Karpas-422 (cell line): Measurements from ENCODE around the gene ACOT7. TPM values are rescaled to one million over a fixed set of nuclear protein-coding genes. Genes with fewer than 3 reads are reported as not detected.

ENCODE experiments used
- DNase-seq: peaks from one replicate; pipeline ENCODE4 v3.0.0-alpha.2; 2015
- H2AFZ ChIP-seq: fragments of 200-600 bp; sonication (generic); 2 replicates; pipeline ENCODE4 v1.6.1; 2014; ENCODE audit warnings: antibody characterized with exemption, low read length, mixed read lengths
- H3K27ac ChIP-seq: fragments of 200-600 bp; sonication (generic); 2 replicates; pipeline ENCODE4 v1.5.1; 2014; ENCODE audit warnings: mild to moderate bottlenecking, low read length, moderate library complexity
- H3K27me3 ChIP-seq: fragments of 200-600 bp; sonication (generic); 2 replicates; pipeline ENCODE4 v1.6.1; 2014; ENCODE audit warnings: low read length, mixed read lengths
- H3K36me3 ChIP-seq: fragments of 200-600 bp; sonication (generic); 2 replicates; pipeline ENCODE4 v1.6.1; 2014; ENCODE audit warnings: low read length, mixed read lengths; ENCODE audit not compliant: insufficient read depth
- H3K4me1 ChIP-seq: fragments of 200-600 bp; sonication (generic); 2 replicates; pipeline ENCODE4 v1.6.1; 2014; ENCODE audit warnings: mild to moderate bottlenecking, low read length, mixed read lengths
- H3K4me2 ChIP-seq: fragments of 200-600 bp; sonication (generic); 2 replicates; pipeline ENCODE4 v1.6.1; 2014; ENCODE audit warnings: low read length, low read depth, mild to moderate bottlenecking; ENCODE audit not compliant: poor library complexity, severe bottlenecking
- H3K4me3 ChIP-seq: fragments of 200-600 bp; sonication (generic); 2 replicates; pipeline ENCODE4 v1.5.1; 2014; ENCODE audit warnings: mild to moderate bottlenecking, antibody characterized with exemption, low read length, mixed read lengths
- H3K79me2 ChIP-seq: fragments of 200-600 bp; sonication (generic); 2 replicates; pipeline ENCODE4 v1.6.1; 2014; ENCODE audit warnings: mild to moderate bottlenecking, low read length, mixed read lengths
- H3K9ac ChIP-seq: fragments of 200-600 bp; sonication (generic); 2 replicates; pipeline ENCODE4 v1.6.0; 2014; ENCODE audit warnings: low read length
- H3K9me2 ChIP-seq: fragments of 200-600 bp; sonication (generic), shearing (Covaris generic); replicated peaks from 2 replicates; pipeline ENCODE4 v1.6.0; 2014; ENCODE audit warnings: mild to moderate bottlenecking, low read length, moderate library complexity; ENCODE audit not compliant: insufficient read depth
- H3K9me3 ChIP-seq: fragments of 300-700, 200-600 bp; sonication (generic); 2 replicates; pipeline ENCODE4 v1.6.1; 2014; ENCODE audit warnings: low read length, mixed read lengths
- H4K20me1 ChIP-seq: fragments of 200-600 bp; sonication (generic); 2 replicates; pipeline ENCODE4 v1.6.1; 2014; ENCODE audit warnings: mild to moderate bottlenecking, antibody characterized with exemption, low read length, low read depth; ENCODE audit not compliant: insufficient read depth
- total RNA-seq: library from RNA; depleted of rRNA; stranded (reverse); fragments of >200 nt; shearing (Covaris generic); gene quantifications from 2 replicates; pipeline ENCODE4 v1.2.3, GENCODE V29; 2014; ENCODE audit warnings: low replicate concordance

The ACOT7 gene
- total RNA-seq, 1 experiment from 2014 or later, result 11.8 TPM

DNA sequence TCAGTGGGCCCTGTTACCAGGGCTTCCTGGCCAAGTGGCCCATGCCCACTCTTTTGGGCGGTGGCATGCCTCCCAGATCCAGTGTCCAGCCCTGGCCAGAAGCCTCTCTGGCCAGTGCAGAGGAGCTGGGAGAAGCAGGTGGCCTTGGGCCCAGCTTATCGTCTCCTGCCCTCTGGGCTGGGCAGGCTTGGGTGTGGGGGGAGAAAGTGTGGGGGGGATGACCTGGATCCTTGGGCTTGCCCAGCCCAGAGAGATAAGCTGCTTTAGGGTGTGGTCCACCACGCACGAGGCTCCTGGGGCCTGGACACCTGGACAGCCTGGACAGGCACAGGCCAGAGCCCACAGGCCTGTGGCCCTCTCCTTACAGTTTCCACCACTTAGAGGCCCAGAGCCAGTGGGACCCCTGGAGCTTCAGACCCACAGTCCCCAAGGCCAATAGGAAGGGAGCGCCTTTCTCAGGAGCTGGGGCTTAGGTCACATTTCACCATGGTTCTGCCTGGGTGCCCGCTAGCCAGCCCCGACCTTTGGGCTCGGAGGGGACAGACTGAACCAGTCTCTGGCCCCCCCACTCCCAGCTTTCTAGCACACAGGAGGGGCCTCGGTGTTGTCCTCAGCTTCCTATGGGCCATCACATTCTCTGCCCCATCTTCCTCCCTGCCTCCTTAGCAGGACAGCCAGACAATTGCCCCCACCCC lies 32.9 kb upstream of the ACOT7 start:
- no peaks in the 10 kb centered on the region for H3K9me2 ChIP-seq
- H4K20me1 ChIP-seq, result no peaks in the 10 kb centered on the region
- no peak overlapping the region for H3K4me2 ChIP-seq
- no peaks in the 10 kb centered on the region for H3K79me2 ChIP-seq
- H3K36me3 ChIP-seq, result no peaks in the 10 kb centered on the region
- no peak overlapping the region for H3K9ac ChIP-seq
- no peak overlapping the region for H3K4me3 ChIP-seq
- no peak for DNase-seq
- no peaks in the 10 kb centered on the region for H3K9me3 ChIP-seq
- no peaks in the 10 kb centered on the region; the same call in 1 of the 2 replicates for H3K4me1 ChIP-seq
- H3K27ac ChIP-seq, result no peak overlapping the region
- no peaks in the 10 kb centered on the region for H3K27me3 ChIP-seq
- no peak overlapping the region for H2AFZ ChIP-seq

DNA sequence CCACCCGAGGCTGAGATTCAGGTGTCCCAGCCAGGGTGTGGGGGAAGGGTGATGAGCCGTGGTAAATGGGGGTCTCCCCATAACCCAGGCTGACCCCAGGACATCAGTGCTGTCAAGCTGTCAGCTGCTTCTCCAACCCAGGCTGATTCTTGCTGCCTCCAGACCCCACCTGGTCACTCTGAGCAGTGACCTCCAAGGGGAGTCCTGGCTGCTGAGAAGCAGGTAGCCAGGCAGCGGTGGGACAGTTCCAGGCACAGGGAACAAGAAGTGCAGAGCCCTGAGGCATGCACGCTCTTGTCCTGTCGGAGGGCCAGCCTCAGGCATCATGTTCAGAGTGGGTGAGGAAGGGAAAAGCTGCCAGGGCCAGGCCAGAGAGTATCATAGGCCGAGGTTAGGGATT lies 32.1 kb upstream of the ACOT7 start:
- Histone ChIP-seq H3K36me3 (no peaks in the 10 kb centered on the region), H3K27ac (no peak overlapping the region), H3K4me3 (no peak overlapping the region), H3K9me3 (no peaks in the 10 kb centered on the region), H3K27me3 (no peaks in the 10 kb centered on the region), H2AFZ (no peak overlapping the region), H3K79me2 (no peaks in the 10 kb centered on the region), H3K4me2 (no peak overlapping the region), H3K9ac (no peak overlapping the region), H3K9me2 (no peaks in the 10 kb centered on the region), H3K4me1 (no peaks in the 10 kb centered on the region; the same call in 1 of the 2 replicates), H4K20me1 (no peaks in the 10 kb centered on the region)
- no peak for DNase-seq

DNA sequence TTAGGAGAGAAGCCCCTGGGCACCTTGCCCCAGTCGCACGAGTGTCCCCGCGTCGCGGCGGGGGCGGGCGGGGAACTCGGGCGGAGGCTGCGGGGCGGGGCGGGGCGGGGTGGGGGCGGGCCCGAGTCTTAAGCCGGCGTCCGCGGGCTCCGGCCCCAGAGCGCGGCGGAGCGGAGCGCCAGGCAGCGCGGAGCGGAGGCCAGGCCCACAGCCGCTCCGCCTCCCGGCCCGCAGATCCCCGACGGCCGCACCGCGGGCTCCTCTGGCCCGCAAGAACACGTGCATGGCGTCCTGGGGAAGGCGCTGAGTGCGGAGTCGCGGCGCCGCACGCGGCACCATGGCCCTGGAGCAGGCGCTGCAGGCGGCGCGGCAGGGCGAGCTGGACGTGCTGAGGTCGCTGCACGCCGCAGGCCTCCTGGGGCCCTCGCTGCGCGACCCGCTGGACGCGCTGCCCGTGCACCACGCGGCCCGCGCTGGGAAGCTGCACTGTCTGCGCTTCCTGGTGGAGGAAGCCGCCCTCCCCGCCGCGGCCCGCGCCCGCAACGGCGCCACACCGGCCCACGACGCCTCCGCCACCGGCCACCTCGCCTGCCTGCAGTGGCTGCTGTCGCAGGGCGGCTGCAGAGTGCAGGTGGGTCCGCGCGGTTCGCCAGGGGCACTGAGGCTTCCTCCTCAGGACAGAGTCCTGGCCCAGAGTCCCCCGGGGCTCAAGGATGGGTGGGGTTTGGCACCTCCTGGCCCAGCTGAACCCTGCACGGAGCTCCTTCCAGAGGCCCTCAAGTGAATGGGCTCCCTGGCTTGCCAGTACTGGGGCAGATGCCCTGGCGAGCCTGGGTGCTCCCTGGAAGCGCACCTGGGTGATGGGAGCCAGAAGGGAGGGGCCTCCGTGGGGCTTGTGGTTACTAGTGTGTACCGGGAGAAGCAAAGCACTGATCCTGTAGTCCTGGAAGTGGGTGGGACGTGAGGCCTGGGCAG lies 31.3 kb upstream of the ACOT7 start, which contains the start of gene ESPN:
ESPN (plus strand) TSS at position 158 of the 975 bp plus-strand sequence; CDS start at position 338, 180 bp downstream.
- Histone ChIP-seq H4K20me1 (no peaks in the 10 kb centered on the region), H3K36me3 (no peaks in the 10 kb centered on the region), H3K79me2 (no peaks in the 10 kb centered on the region), H3K27ac (no peak within 1 kb of the TSS), H3K4me3 (no peak within 1 kb of the TSS), H2AFZ (no peak within 1 kb of the TSS), H3K27me3 (no peaks in the 10 kb centered on the region), H3K4me1 (no peaks in the 10 kb centered on the region; the same call in 1 of the 2 replicates), H3K9me2 (no peaks in the 10 kb centered on the region), H3K9me3 (no peaks in the 10 kb centered on the region), H3K4me2 (no peak within 1 kb of the TSS), H3K9ac (no peak within 1 kb of the TSS)
- no peak for DNase-seq

DNA sequence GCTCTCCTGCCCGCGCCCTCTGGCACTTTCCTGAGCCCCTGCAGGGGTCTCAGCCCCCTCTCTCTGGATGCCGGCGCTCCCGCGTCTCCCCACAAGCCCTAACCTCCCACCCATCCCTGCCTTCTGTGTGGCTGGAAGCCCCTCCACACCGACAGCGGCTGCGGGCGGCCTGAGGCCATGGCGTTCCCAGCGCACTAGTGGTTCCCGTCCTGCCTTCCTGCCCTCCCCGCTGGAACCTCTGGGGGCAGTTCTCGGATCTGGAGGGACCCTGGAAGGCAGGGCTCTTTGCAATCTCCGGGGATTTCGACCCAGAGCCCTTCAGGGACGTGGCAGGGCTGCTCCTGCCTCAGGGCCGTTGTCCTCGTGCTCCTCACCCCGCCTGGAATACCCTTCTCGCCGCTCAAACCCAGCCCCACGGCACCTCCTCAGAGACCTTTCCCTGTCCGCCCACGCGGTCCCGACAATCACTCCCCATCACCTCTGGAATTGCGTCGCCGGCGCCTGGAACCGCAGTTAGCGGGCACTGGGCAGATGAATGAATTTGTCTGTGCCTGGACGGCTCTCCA lies 30.5 kb upstream of the ACOT7 start:
- H3K4me3 ChIP-seq, result no peak overlapping the region
- no peak overlapping the region for H3K9ac ChIP-seq
- H3K4me2 ChIP-seq, result no peak overlapping the region

DNA sequence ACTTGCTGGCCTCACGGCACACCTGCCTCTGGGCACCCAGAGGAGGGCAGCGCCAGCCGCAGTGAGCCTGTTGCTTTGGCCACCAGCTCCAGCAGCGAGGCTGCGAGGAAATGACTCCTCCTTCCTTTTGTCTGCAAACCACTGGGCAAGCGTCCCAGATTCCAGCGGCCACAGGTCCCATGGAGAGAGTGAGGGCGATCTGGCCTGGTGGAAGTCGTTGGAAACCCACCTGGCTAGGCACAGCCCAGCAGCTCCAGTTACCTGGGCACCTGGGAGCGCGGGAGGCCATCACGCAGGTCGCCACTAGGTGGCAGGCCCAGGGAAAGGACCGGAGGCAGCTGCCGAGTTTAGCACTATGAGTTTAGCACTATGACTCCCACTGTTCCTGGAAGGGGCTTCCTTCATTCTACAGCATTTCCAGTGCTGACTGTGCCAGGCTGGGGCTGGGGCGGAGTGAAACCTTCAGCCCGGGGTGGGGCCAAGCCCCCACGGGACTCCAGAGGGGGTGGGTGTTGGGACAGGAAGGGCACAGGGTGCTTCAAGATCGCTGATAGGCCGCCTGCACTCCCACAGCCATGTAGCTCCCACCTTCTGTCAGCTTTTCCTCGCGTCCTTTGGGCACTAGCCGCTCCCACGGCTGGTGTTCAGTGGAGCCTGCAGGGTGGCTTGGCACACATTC lies 29.9 kb upstream of the ACOT7 start:
- Histone ChIP-seq H3K4me1 (no peaks in the 10 kb centered on the region; the same call in 1 of the 2 replicates), H3K4me2 (no peak overlapping the region), H3K79me2 (no peaks in the 10 kb centered on the region), H3K27me3 (no peaks in the 10 kb centered on the region), H3K9me2 (no peaks in the 10 kb centered on the region), H3K9ac (no peak overlapping the region), H4K20me1 (no peaks in the 10 kb centered on the region), H3K36me3 (no peaks in the 10 kb centered on the region), H3K27ac (no peak overlapping the region), H3K9me3 (no peaks in the 10 kb centered on the region), H2AFZ (no peak overlapping the region), H3K4me3 (no peak overlapping the region)
- DNase-seq, result peak; percentile 79

More for the DNA sequence above, 30.5 kb upstream of the ACOT7 start:
- H3K79me2 ChIP-seq, result no peaks in the 10 kb centered on the region
- no peak for DNase-seq
- H2AFZ ChIP-seq, result no peak overlapping the region
- H3K9me2 ChIP-seq, result no peaks in the 10 kb centered on the region
- no peaks in the 10 kb centered on the region for H3K36me3 ChIP-seq
- no peaks in the 10 kb centered on the region; the same call in 1 of the 2 replicates for H3K4me1 ChIP-seq
- no peaks in the 10 kb centered on the region for H4K20me1 ChIP-seq
- no peaks in the 10 kb centered on the region for H3K9me3 ChIP-seq
- H3K27me3 ChIP-seq, result no peaks in the 10 kb centered on the region
- H3K27ac ChIP-seq, result no peak overlapping the region

DNA sequence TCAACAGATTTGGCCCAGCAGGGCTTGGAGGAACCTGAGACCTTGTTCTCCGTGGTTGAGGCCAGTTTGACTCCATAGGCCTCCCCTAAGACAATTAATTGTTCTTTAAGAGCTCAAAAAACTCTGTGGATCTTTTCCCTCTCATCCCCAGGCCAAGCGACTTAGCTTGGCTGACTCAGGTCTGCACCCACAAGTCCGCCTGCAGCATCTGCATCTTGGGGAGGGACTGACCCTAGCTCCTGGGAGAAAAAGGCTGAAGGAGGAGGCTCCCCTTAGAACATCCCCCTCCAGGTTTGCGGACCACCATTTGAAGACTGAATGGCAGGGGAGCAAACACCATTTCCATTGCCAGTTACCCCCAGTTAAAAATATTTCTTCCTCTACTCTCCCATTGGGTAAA lies 27.7 kb upstream of the ACOT7 start:
- Histone ChIP-seq H3K4me1 (no peaks in the 10 kb centered on the region; the same call in 1 of the 2 replicates), H3K27me3 (no peaks in the 10 kb centered on the region), H2AFZ (no peak overlapping the region), H3K4me3 (no peak overlapping the region), H3K9ac (no peak overlapping the region), H3K36me3 (no peaks in the 10 kb centered on the region), H3K79me2 (no peaks in the 10 kb centered on the region), H4K20me1 (no peaks in the 10 kb centered on the region), H3K9me2 (no peaks in the 10 kb centered on the region), H3K4me2 (no peak overlapping the region), H3K9me3 (no peaks in the 10 kb centered on the region), H3K27ac (no peak overlapping the region)
- DNase-seq, result no peak

DNA sequence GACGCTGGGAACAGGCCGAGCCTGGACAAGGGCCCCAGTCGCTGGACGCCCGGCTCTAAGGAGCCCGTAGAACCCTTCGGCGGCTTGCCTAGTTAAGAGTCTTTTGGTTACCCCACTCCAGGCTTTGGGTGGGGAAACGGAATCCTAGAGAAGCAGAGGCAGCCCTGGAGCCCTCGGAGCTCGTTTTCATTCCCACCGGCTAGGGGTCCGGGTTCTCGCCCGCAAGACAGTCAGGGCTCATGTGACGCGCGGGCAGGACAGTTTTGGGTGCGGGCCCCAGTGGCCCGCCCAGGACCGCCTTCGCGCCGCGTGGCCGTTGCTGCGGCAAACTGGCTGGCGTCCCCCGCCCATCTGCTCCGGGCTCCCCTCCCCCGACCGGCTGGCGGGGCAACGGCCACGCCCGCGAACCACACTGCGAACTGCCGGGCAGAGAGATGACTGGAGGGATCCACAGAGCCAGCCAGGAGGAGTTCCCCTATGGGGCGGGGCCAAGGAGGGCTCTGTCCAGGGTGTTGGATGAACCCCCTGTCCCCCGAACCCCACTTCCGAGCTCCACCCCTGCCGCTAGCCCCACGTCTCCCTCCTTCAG lies 27.0 kb upstream of the ACOT7 start:
- Histone ChIP-seq H3K27ac (no peak overlapping the region), H3K9me3 (no peaks in the 10 kb centered on the region), H3K9ac (no peak overlapping the region), H3K27me3 (no peaks in the 10 kb centered on the region), H3K36me3 (no peaks in the 10 kb centered on the region), H3K4me3 (no peak overlapping the region), H3K79me2 (no peaks in the 10 kb centered on the region), H3K4me2 (no peak overlapping the region), H3K9me2 (no peaks in the 10 kb centered on the region), H4K20me1 (no peaks in the 10 kb centered on the region), H2AFZ (no peak overlapping the region), H3K4me1 (no peaks in the 10 kb centered on the region; the same call in 1 of the 2 replicates)
- no peak for DNase-seq
